Measurements from ENCODE around the gene WDR47.
"Not testable (repeated sequence)": the region's sequence is repeated elsewhere in the genome, so short reads cannot be mapped to it uniquely, and the experiment has no call there.

Gene WDR47

DNA sequence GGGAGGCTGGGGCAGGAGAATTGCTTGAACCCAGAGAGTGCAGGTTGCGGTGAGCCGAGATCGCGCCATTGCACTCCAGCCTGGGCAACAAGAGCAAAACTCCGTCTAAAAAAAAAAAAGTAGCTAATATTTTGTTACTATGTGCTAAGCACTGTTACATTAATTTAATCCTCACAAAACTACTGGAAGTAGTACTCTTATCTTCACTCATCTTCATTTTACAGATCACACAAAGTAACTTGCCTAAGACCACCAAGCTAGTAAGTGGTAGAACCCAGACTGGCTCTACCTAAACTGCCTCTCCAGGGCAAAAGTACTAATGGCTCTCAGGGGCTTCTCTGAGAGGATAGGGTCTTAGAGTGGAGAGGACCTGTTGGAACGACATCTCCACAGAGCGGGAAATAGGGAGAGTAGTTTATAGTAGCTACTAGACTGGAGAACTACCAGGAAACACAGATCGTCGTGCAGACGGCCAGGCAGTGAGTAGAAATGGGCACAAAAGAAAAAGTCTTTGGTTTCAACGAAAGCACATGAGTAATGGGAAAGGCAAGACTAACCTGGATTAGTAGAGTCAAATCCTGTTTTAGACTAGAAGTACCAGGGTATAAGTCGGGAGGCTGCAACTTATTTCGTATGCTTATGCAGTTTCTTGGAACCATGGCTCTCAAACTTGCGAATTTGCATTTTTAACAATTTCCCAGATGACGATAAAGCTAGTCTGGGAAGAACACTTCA lies 80.0 kb downstream of the WDR47 start:
- no peak for DNase-seq

DNA sequence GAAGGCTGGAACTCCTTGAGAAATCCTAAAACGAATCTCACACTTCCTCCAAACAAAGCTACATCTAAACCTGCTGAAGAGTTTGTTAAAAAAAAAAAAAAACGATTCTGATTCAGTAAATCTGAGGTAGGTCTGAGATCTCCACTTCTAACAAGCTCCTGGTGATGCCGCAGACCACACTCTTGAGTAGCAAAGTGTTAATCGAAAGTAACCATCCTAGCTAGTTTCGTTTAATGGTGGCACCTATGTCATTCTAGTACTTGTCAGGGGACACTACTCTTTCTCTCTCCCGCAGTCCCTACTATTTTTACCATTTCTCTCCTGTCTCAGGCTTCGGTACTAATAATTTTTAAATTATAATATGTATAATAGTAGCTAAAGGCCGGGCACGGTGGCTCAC lies 80.7 kb downstream of the WDR47 start:
- no peak for DNase-seq

DNA sequence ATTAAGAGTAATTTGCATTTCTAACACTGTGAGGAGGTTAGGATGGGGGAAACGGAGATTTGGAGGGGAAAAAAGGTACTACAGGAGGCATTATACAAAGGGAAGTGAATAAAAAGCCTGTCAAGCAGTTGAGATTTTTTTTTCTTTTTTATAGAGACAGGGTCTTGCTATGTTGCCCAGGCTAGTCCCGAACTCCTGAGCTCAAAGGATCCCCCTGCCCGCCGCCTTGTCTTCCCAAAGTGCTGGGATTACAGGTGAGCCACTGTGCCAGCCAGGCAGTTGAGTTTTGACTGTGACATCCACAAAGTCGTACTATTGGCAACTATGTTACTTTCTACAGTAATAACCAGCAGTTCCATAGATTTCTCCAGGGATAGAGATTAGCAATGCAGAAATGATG lies 81.2 kb downstream of the WDR47 start:
- no peak for DNase-seq

DNA sequence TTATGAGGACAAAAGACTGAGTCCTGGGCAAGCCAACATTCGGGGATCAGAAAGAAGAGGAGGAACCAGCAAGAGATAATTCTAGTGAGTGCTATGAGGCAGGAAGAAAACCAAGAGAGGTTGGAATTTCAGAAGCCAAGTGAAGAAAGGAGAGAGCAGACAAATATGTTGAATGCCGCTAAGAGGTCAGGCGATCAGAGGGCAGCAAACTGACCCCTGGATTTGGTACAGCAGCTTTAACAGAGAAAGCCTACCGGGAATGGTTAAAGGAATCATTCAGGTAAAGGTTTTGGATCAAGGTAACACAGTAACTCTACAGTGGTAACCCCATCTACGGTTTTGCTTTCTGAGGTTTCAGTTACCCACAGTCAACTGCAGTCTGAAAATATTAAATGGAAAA lies 84.0 kb downstream of the WDR47 start:
- DNase-seq: no peak

DNA sequence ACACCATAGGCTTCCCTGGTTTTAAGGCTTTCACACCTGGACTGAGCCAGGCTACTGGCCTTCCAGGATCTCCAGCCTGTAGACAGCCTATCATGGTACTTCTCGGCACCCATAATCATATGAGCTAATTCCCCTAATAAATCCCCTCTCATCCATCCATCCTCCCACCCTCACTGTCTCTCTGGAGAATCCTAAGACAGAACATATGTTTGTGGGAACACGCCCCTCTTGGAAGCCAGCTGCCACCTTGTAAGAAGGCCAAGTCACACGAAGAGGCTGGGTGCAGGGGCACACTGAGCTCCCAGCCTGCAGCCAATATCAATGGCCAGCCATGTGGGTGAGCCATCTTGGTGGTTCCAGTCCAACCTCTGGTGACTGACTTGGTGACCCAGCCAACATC lies 86.0 kb downstream of the WDR47 start:
- DNase-seq: no peak

DNA sequence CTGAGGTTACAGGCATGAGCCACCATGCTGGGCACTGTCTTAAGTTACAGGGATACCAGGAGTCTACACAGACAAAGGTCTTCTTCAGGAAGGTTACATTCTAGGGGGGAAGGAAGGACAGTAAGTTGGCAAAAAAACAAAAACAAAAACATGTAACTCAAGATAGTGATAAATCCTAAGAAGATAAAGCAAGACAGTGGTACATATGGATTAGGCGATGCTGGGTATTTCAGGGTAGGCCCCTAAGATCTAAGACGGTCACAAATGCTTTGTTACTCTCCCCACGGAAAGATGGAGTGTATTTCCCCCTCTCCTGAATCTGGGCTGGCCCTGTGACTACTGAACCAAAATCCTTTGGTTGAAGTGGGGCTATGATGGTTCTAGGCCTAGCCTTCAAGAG lies 86.8 kb downstream of the WDR47 start:
- no peak for DNase-seq

DNA sequence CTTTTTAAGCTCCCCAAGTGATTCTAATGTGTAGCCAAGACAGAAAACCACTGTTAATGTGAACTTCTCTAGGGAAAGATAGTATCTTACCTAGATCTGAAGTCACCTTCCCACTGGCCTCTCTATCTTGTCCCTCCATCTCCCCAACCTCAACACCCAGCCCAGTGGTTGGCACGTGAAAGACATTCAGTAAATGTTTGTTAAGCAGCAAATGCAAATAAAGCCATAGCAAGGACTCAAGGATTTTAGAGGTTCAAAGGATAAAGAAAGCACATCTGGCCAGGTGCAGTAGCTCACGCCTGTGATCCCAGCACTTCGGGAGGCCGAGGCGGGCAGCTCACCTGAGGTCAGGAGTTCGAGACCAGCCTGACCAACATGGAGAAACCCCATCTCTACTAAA lies 88.5 kb downstream of the WDR47 start:
- no peak for DNase-seq

DNA sequence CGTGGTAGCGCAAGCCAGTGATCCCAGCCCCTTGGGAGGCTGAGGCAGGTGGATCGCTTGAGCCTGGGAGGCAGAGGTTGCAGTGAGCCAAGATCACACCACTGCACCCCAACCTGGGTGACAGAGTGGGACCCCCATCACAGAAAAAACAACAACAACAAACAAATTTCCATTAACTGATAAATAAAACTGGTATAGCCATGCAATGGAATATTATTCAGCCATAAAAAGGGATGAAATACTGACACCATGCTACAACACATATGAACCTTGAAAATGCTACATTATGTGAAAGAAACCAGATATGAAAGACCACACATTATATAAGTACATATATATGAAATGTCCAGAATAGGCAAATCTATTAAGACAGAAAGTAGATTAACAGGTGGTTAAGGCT lies 90.7 kb downstream of the WDR47 start:
- DNase-seq: no peak

DNA sequence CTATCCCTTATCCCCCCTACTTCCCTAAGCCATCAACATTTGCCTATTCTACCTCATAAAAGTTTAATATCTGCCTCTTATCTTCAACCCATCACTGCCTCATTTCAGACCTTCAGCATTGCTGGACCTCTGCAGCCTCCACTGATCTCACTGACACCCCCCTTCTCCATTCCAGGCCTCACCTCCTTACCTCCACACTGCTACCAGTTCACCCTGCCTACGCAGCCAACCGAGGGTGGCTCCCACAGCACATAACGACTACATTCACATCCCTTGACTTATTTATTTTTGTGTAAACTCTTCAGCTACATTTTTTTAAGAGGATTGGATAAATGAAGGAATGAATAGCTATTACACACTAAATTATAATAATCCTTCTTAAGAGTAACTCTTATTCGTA lies 92.9 kb downstream of the WDR47 start:
- no peak for DNase-seq

DNA sequence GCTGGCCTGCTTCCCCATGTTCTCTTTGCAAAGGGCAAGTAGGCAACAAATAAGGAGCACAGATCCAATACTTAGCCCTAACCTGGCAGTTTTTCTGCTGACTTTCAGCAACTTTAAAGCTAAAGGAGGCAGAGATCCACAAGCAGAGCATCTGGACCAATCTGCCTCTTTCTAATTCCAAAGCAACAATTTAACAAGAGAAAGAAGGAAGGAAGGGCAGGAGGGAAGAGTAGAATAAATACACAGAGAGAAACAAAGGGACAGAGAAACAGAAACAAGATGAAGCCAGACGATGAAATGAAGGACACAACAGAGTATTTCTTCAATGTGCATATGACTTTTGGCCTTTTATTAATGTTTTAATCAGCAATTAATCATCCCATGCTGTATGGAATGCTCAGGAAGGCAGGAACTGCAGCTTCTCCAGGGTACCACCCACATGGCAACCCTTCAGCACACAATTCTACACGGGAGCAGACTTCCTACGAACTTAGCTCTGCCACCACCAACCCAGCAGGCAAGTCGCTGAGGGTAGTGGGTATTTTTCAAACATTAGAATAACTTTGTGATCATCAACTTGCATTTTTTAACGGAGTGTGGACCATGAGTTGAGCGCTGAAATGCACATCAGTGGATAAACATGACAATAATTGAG lies 93.9 kb downstream of the WDR47 start:
- no peak for DNase-seq

DNA sequence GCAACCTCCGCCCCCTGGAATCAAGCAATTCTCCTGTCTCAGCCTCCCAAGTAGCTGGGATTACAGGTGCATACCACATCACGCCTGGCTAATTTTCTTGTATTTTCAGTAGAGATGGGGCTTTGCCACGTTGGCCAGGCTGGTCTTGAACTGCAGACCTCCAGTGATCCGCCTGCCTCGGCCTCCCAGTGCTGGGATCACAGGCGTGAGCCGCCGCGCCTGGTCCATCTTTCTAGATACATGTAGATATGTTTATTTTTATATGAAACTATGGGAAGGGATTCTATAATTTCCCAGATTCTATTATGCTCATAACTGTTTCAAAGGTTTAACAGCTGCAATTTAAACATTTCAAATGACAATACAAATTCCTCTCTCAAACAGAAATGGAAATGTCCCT lies 105.7 kb downstream of the WDR47 start:
- DNase-seq: no peak

DNA sequence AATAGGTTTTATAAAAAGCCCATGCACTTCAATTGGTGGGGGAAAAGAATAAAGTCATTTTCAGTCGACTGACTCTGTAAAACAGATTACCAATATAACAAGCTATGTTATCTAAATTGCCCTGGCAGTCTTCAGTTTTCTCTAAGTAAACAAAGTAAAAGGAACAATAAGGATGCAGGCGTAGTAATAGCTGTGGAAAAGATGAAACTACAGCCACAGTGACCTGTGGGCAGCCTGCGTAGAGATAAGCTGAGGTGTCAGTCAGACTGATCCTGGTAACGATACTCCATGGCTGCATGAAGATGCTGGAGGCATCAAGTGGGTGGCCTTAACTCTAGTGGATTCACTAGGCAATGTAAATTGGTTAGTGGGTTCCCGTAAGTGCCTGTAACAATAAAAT lies 108.0 kb downstream of the WDR47 start:
- no peak for DNase-seq

DNA sequence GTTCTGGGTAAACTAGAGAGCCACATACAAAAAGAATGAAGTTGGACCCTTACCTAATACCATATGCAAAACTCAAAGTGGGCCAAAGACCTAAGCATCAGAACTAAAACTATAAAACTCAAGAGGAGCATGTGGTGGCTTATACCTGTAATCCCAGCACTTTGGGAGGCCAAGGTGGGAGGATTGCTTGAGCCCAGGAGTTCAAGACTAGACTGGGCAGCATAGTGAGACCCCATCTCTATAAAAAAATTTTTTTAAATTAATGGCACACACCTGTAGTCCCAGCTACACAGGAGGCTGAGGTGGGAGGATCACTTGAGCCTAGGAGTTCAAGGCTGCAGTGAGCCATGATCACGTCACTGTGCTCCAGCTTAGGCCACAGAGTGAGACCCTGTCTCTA lies 114.3 kb downstream of the WDR47 start:
- DNase-seq: not testable (repeated sequence)

DNA sequence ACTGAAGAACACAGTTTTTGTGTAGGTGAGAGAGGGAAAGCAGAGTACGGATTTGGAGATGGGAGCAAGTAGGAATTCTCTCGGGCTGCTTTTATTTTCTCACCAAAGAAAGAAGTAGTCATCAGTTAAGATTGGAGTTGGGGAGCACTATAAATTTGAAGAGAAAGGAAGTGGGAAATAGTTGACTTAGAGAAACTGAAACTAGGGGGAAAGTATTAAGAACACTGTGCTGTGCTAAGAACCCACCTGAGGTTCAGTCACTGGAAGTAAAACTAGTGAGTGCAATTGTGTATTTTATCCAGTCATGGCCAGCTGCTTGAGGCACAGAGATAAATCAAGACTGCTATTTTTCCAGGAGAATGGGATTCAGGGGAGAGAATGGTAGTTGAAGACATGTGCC lies 116.0 kb downstream of the WDR47 start:
- DNase-seq: no peak
